IPS-18c (cell line): ENCODE results near the gene CLHC1.
"Not testable (repeated sequence)": the region's sequence is repeated elsewhere in the genome, so short reads cannot be mapped to it uniquely, and the experiment has no call there.

ENCODE experiments used
- H3K4me3 ChIP-seq: 2 replicates; pipeline ENCODE4 v1.7.0; 2013; ENCODE audit warnings: low read depth, mild to moderate bottlenecking, low read length, moderate library complexity; ENCODE audit not compliant: insufficient read depth
- H3K9me3 ChIP-seq: one replicate; pipeline ENCODE4 v1.6.1; 2013; ENCODE audit warnings: mild to moderate bottlenecking, low read length, moderate library complexity; ENCODE audit not compliant: control insufficient read depth, insufficient read depth

The CLHC1 gene

DNA sequence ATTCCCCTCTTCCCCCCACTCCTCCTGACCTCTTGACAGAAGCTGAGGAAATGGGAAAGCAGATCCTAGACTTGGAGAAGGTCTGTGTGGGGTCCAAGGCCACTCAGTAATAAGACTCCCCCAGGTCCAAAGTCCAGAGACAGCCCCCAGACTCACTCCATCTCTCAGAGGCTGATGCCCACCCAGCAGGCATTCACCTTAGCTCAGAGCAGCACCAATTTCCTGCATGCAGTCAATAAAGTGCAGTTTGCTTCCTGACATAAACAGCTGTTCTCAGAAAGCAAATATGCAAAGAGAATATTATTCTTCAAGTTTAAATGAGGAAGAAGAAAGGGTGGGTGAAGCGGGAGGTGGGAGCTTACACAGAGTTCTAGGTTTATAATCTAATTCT is 97.8 kb downstream of the CLHC1 start:
- no peaks in the 10 kb centered on the region for H3K9me3 ChIP-seq
- peak overlapping the region; percentile 36 for H3K4me3 ChIP-seq

DNA sequence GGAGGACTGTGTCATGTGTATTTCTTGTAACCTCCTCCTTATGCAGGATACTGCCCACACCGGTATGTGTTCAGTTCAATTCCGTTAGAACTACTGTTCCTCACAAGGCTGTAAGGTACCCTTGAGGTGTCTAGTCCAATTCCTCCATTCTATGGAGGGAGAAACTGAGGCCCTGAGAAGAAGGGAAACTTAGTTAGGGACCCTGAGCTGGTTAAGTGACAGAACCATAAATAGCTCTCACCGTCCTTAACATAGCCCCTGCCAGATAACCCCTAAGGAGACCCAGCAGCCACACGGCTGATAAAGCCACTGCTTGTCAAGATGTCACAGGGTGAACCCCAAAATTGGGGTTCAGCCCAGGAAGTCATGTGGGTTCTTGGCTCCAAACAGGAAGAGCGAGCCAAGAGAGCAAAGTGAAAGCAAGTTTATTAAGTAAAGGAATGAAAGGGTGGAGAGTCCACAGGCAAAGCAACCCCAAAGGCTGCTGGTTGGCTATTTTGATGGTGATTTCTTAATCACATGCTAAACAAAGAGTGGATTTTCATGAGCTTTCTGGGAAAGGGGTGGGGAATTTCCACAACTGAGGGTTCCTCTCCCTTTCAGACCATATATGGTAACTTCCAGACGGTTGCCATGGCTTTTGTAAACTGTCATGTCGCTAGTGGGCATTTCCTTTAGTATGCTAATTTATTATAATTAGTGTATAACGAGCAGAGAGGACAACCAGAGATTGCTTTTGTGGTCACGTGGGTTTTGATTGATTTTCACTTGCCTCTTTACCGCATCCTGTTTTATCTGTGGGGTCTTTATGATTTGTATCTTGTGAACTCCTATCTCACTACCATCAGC is 98.4 kb downstream of the CLHC1 start:
- Histone ChIP-seq H3K4me3 (peak overlapping the region; percentile 36), H3K9me3 (no peaks in the 10 kb centered on the region)

DNA sequence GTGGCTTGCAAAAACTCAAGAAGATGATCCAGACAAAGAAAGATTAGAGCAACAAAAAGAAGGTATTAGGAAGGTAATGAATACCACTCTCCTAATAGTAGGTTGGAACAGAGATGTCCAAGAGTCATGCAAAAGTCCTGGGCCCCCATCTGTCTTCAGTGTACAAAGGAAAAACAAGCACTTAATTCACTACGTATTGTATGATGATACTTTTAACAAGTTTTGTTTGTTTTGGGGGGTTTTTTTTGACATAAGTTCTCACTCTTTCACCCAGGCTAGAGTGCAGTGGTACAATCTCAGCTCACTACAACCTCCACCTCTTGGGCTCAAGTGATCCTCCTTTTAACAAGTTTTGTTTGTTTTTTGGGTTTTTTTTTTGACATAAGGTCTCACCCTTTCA is 101.2 kb downstream of the CLHC1 start:
- H3K9me3 ChIP-seq, result no peaks in the 10 kb centered on the region
- H3K4me3 ChIP-seq, result no peak overlapping the region

DNA sequence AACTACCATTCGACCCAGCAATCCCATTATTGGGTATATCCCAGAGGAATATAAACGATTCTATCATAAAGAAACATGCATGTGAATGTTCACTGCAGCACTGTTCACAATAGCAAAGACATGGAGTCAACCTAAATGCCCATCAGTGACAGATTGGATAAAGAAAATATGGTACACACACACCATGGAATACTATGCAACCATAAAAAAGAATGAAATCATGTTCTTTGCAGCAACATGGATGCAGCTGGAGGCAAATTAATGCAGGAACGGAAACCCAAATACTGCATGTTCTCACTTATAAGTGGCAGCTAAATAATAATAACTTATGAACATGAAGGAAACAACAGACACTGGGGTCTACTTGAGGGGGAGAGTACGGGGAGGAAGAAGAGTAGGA is 105.5 kb downstream of the CLHC1 start:
- not testable (repeated sequence) for H3K9me3 ChIP-seq, H3K4me3 ChIP-seq
